Stimulated activated CD8-positive, alpha-beta memory T cell treated with anti-CD3 and anti-CD28 coated beads, Interleukin-12 subunit alpha, Interleukin-12 subunit beta, amount 100 ng/mL, for 24 hours (primary cell): Measurements from ENCODE around the gene VWA3B.

Experiments
- DNase-seq: peaks from one replicate; pipeline ENCODE4 v3.0.0-alpha.2; 2020; ENCODE audit errors: extremely low read depth

Gene VWA3B

GRCh38 chr2:98172150-98172765, 85.3 kb downstream of the VWA3B start:
- DNase-seq: no peak

DNA sequence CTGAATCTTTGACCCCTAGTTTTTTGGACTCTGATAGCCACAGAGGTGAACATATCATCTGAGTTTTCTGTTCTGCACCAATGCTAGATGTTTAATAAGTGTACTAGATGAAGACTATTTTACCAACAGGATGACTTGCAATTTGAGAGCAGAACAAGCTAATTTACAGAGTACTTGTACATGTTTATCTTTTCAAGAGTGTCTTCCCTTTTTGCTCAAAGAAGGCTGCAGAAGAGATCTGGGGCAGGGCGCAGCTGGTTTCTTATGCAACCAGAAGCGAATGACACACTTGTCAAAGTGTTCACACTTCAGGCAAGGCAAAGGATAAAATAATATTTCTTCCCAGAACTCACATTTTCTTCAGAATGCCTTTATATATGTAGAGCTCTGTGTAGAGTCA, 86.0 kb downstream of the VWA3B start:
- no peak for DNase-seq

DNA sequence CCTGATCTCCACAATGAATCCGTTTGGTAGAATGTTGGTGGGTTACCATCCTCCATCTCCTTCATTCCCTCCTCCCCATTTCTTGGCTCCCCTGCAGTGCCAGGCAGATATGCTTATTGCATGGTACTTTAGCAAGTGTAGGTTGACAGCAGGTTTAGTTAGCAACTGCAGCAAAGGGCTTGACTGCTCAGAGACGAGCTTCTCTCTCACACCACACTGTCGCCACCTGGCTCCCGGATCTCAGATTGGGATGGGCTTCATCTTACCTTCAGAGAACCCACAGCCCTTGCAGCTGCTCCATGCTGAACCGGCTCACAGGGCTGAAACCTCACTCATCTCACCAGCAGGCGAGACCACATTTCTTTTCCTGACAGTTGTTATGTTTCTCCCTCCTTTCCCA, 88.8 kb downstream of the VWA3B start:
- no peak for DNase-seq

DNA sequence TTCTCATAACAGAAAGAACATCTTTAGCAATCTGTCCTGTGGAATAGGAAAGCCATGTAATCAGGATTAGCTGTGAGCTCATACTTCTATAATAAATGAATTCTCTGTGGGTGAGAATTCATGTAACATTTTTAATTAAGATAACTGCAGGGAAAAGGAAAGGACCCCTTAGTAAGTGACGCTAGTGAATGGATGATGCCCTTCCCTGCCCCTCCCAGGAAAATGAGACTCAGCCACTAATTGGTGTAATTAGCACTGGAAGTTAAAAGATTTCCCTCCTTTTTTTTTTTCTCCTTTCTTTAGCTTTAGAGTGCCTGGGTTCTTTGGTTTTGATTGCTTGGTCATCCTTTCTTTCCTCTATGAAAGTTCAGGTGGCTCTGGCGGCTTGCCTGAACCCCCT, 90.3 kb downstream of the VWA3B start:
- no peak for DNase-seq

- DNase-seq: no peak
These were observed 91.0 kb downstream of the VWA3B start for GRCh38 chr2:98177986-98178385.

DNA sequence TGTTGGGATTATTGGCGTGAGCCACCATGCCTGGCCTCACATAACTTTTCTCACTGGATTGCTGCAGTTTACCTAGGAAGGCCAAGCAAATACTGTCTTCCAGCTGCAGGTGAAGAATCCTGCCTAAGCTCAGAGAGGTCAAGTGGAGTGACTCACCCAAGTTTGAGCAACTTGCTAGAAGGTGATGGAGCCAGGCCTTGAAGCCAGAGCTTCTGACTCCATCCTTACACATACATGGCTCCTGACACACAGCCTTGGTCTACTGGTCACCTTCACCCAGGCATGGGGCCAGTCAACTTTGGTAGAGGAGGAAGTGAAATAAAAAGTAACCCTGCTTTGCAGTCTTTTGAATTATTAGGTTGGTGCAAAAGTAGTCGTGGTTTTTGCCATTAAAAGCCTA, 93.5 kb downstream of the VWA3B start:
- no peak for DNase-seq

- no peak for DNase-seq
These were observed 94.4 kb downstream of the VWA3B start for GRCh38 chr2:98181346-98181745.

DNA sequence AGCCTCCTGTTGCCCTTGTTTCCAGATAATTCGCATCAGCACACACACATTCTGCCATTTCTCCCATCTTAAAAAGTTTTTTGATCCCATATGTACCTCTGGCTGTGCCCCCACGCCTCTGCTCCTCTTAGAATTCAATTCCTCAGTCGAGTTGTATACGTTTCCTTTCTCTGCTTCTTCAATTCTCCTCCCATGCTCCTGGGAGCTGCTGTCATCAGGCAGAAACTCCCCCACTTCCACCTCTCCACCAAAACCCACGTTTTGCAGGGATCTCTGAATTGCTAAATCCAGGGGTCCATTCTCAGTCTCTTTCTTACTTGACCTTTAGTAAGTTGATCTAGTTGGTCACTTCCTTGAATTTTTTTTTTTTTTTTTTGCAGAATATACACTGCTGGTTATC, 98.8 kb downstream of the VWA3B start:
- no peak for DNase-seq

DNA sequence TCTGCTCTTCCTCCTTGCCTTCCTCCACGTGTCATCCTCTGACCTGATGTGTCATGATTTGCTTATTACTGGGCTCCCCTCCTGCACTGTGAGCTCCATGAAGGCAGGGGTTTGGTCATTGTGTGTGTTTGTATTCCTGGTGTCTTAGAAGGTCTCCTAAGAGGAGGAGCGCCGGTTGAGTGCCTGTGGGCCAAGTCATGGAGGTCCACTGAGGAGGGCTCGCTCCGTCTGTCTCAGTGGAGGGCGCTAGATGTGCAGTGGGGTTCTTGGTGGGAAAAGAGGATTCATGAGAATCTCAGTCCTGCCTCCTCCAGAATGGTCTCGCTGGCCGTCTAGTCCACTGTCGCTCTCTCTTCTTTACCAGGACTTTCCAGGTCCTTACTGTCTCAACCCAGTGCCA, 100.2 kb downstream of the VWA3B start:
- DNase-seq: no peak

- DNase-seq: no peak
These were observed 101.5 kb downstream of the VWA3B start for GRCh38 chr2:98188351-98189046.

- no peak for DNase-seq
These were observed 104.9 kb downstream of the VWA3B start for GRCh38 chr2:98191883-98192282.

DNA sequence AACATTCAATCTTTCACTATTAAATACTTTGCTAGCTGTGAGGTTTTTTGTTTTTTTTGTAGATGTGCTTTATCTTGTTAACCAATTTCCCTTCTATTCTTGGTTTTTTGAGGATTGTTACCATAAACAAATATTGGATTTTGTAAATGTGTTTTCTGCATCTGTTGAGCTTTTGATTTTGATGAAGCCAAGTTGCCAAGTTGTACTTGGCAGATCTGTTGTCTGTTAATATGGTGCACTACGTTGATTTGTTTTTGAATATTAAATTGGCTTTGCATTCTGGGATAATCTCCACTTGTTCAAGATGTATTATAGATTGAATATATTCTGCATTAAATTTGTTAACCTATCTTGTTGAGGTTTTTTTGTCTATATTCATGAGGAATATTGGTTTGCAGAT, 114.6 kb downstream of the VWA3B start:
- DNase-seq: no peak

GRCh38 chr2:98205889-98206288, 118.9 kb downstream of the VWA3B start:
- DNase-seq: no peak

DNA sequence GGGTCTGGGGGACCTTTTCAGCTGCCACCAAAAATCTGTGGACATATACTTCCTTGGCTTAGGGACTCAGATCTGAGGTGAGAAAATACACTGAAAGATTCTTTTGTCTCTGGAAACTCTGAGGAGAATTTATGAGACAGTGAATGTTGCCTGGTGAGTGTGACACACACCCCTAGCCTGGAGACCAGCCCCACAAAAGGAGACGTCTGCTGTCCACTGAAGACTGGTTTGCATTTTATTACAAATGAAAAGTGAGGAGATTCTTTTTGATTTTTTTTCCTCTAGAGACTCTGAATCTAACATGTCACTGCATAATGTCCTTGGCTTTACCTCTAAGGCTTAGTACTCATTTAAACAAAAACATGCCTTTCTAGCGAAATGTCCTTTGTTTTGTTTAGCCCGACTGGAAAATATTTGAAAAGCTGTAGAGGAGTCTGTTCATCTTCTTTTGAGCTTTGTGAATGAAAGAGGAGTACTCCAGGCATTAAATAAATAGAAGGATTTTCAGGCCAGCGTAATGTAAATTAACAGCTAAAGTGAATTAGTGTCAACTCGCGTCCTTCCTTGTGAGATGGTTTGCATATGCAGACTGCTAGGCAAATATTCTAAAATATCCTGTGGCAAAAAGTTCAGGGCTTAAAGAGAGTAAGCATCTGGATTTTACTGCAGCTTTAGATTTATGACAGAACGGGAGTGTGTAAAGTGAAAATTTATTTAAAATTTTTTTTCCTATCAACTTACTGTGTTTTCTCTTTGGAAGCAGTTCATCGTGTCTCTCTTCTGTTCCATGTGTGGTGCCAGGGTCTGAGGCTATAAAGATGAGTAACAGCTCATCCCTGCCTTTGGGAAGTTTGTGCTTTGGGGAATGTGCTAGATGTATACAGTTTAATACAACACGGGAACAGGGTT, 125.4 kb downstream of the VWA3B start:
- no peak for DNase-seq

GRCh38 chr2:98216616-98217015, 129.6 kb downstream of the VWA3B start:
- DNase-seq: no peak

DNA sequence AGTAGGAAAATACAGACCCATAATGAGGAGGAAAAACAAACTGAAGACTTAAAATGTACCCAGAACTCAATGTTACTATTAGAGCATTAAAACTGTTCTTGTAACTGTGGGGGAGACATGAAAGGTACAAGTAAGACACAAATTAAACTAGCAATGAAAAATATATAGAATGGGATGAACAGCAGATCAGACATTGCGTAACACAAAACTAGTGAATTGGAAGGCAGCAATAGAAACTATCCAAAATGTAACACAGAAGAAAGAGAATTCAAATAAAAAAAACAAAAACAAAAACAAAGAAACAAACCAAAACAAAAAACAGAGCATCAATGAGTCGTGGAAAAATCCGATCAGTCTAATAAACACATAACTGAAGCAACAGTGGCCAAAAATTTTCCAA, 132.2 kb downstream of the VWA3B start:
- no peak for DNase-seq

DNA sequence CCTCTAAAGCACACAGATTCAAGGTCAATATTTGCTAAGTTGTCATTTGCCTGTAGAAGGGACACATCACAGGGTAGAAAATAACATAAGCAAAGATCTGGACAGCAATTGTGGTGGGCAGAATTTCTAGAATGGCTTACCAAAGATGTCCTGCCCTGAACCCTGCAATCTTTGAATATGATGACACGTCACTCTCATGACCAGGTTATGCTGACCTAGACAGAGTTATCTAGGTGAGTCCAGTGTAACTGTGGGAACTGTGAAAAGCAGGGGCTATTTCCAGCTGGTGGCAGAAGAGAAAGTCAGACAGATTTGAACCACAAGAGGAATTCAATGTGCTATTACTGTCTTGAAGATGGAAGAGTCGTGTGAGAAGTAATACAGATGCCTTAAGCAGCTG, 147.0 kb downstream of the VWA3B start:
- DNase-seq: no peak

DNA sequence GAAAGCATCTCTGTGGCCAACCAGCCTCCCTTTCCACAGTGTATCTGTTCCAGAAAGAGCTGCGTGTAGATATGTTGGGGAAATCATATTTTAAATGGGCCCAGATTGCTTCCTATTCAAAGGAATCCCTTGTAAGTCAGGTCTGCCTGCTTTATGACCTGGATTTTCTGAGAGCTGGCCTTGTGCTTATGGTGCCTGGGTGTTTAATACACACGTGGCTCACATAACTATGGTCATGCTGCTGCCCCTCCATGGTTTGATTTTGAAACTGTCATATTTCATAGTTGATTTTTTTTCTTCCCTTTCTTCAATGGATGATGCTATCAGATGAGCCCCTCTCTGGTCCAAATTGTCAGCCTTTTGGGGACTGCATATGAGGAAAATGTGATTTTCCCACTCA, 147.8 kb downstream of the VWA3B start:
- DNase-seq: no peak

- no peak for DNase-seq
These were observed 150.0 kb downstream of the VWA3B start for GRCh38 chr2:98236935-98237334.

DNA sequence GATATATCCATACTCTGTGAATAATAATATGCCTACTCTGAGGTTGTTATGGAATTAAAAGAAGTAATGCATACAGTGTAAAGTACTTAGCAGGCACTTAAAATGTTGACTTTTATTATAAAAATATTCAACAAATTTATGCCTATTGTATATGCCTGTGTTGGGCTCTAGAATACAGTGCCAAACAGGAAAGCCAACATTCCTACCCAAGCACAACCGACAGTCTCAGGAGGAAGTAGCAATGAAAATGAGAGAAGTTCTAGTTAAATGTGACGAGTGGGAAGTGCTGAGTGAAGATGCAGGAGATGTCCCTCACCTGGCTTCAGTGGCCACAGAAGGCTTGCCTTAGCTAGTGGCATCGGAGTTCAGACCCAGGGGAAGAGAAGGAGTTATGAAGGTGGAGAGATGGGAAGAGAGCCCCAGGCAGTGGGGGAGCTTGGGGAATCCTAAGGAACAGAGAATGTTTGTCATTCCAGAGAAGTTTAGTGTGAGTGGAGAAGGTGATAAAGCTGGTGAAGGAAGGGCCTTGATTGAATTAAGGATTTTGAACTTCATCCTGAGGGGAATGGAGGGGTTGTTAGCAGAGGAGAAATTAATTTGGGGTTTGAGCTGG, 153.9 kb downstream of the VWA3B start:
- DNase-seq: no peak

DNA sequence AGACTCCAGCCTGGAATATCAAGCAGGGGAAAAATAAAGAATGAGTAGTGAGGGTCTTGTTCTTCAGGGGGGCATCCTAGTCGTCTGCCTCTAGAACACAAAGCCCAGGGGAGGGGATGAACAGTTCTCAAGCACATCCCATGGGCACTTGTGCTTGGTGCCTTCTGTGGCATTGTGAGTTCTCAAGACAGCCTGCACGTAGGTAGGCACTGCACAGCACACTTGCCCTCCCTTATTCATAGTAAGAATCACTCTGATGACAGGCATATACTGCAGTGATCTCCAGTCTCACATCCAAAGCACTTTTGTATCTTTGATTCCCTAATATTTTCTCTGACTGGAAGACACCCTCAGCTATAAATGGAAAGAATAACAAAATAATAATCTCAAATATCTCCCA, 154.6 kb downstream of the VWA3B start:
- DNase-seq: no peak

GRCh38 chr2:98242003-98242402, 155.0 kb downstream of the VWA3B start:
- DNase-seq: no peak
